Osteoblast (primary cell): Measurements from ENCODE around the gene KCTD5. TPM values are rescaled to one million over a fixed set of nuclear protein-coding genes. Genes with fewer than 3 reads are reported as not detected.

ENCODE experiments used
- DNase-seq: peaks from one replicate; pipeline ENCODE4 v3.0.0; 2011; ENCODE audit warnings: low spot score, mixed read lengths; ENCODE audit not compliant: insufficient read length; ENCODE audit errors: missing footprints
- H2AFZ ChIP-seq: 2 replicates; pipeline ENCODE4 v1.6.0; 2011; ENCODE audit warnings: mild to moderate bottlenecking, low read length
- H3K27ac ChIP-seq: 2 replicates; pipeline ENCODE4 v1.5.1; 2011; ENCODE audit warnings: mild to moderate bottlenecking, low read depth, low read length, moderate library complexity
- H3K27me3 ChIP-seq: 2 replicates; pipeline ENCODE4 v1.6.0; 2012; ENCODE audit warnings: mild to moderate bottlenecking, control low read depth, inconsistent platforms, low read length, moderate library complexity; ENCODE audit not compliant: insufficient read depth
- H3K36me3 ChIP-seq: 2 replicates; pipeline ENCODE4 v1.5.1; 2011; ENCODE audit warnings: mild to moderate bottlenecking, low read length, control low read depth, moderate library complexity; ENCODE audit not compliant: insufficient read depth
- H3K4me1 ChIP-seq: 2 replicates; pipeline ENCODE4 v1.5.1; 2011; ENCODE audit warnings: mild to moderate bottlenecking, low read length, control low read depth, moderate library complexity; ENCODE audit not compliant: insufficient read depth
- H3K4me2 ChIP-seq: 2 replicates; pipeline ENCODE4 v1.6.0; 2011; ENCODE audit warnings: mild to moderate bottlenecking, low read length; ENCODE audit not compliant: insufficient read depth
- H3K4me3 ChIP-seq: fragments of 200-600 bp; sonication (generic); 3 replicates; pipeline ENCODE4 v1.5.1; 2012; ENCODE audit warnings: mild to moderate bottlenecking, low read length, inconsistent platforms; ENCODE audit not compliant: insufficient read depth
- H3K79me2 ChIP-seq: 2 replicates; pipeline ENCODE4 v1.6.0; 2012; ENCODE audit warnings: mild to moderate bottlenecking, low read length, control low read depth, inconsistent platforms; ENCODE audit not compliant: insufficient read depth
- H3K9me3 ChIP-seq: 2 replicates; pipeline ENCODE4 v1.5.1; 2011; ENCODE audit warnings: low read depth, low read length, control low read depth
- H4K20me1 ChIP-seq: 2 replicates; pipeline ENCODE4 v1.6.0; 2012; ENCODE audit warnings: mild to moderate bottlenecking, low read length, control low read depth; ENCODE audit not compliant: insufficient read depth
- CTCF ChIP-seq: IDR thresholded peaks from 2 replicates; pipeline ENCODE4 v1.5.1; 2011; ENCODE audit warnings: mild to moderate bottlenecking, low read depth, low read length, moderate library complexity; ENCODE audit errors: extremely low read depth
- total RNA-seq: library from RNA; depleted of rRNA; stranded (reverse); fragments of >200 nt; gene quantifications from 2 replicates; pipeline ENCODE4 v1.2.3, GENCODE V29; 2012

The KCTD5 gene
- total RNA-seq, 1 donor: 21.7 TPM

- DNase-seq: peak; percentile 71
- peaks cover 12% of the 10 kb centered on the region for H4K20me1 ChIP-seq
- H2AFZ ChIP-seq: no peak overlapping the region
- H3K27me3 ChIP-seq: no peaks in the 10 kb centered on the region
- no peak overlapping the region for H3K4me3 ChIP-seq
- H3K36me3 ChIP-seq: peaks cover 6% of the 10 kb centered on the region
- no peaks in the 10 kb centered on the region for H3K9me3 ChIP-seq
- H3K4me2 ChIP-seq: no peak overlapping the region
- no peaks in the 10 kb centered on the region for H3K79me2 ChIP-seq
- no peak overlapping the region for H3K27ac ChIP-seq
- H3K4me1 ChIP-seq: no peaks in the 10 kb centered on the region
- TF ChIP-seq CTCF: no peak
These were observed 31.2 kb downstream of the KCTD5 start for GRCh38 chr16:2713523-2713922.

GRCh38 chr16:2713985-2714774 lies 31.9 kb downstream of the KCTD5 start:
- peaks cover 12% of the 10 kb centered on the region for H4K20me1 ChIP-seq
- no peaks in the 10 kb centered on the region for H3K4me1 ChIP-seq
- peak; percentile 76 for DNase-seq
- no peak overlapping the region for H2AFZ ChIP-seq
- no peaks in the 10 kb centered on the region for H3K9me3 ChIP-seq
- no peak overlapping the region for H3K4me3 ChIP-seq
- no peak overlapping the region for H3K4me2 ChIP-seq
- peaks cover 1% of the 10 kb centered on the region for H3K36me3 ChIP-seq
- H3K27ac ChIP-seq: no peak overlapping the region
- no peaks in the 10 kb centered on the region for H3K79me2 ChIP-seq
- no peak for TF ChIP-seq CTCF
- no peaks in the 10 kb centered on the region for H3K27me3 ChIP-seq

GRCh38 chr16:2715064-2715463 lies 32.7 kb downstream of the KCTD5 start:
- no peak for TF ChIP-seq CTCF
- H3K27ac ChIP-seq: no peak overlapping the region
- H3K79me2 ChIP-seq: no peaks in the 10 kb centered on the region
- H3K36me3 ChIP-seq: no peaks in the 10 kb centered on the region
- no peak overlapping the region for H3K4me3 ChIP-seq
- H3K4me1 ChIP-seq: no peaks in the 10 kb centered on the region
- no peaks in the 10 kb centered on the region for H3K27me3 ChIP-seq
- no peak overlapping the region for H2AFZ ChIP-seq
- peaks cover 12% of the 10 kb centered on the region for H4K20me1 ChIP-seq
- H3K4me2 ChIP-seq: no peak overlapping the region
- no peaks in the 10 kb centered on the region for H3K9me3 ChIP-seq
- DNase-seq: peak; percentile 73

GRCh38 chr16:2715519-2715918 lies 33.2 kb downstream of the KCTD5 start:
- Histone ChIP-seq H2AFZ (no peak overlapping the region), H4K20me1 (peaks cover 12% of the 10 kb centered on the region), H3K27ac (no peak overlapping the region), H3K9me3 (no peaks in the 10 kb centered on the region), H3K4me3 (no peak overlapping the region), H3K4me1 (no peaks in the 10 kb centered on the region), H3K4me2 (no peak overlapping the region), H3K36me3 (no peaks in the 10 kb centered on the region), H3K27me3 (no peaks in the 10 kb centered on the region), H3K79me2 (no peaks in the 10 kb centered on the region)
- TF ChIP-seq CTCF: no peak
- peak; percentile 98 for DNase-seq
